SK-N-MC (cell line): ENCODE results near the gene NEU1.
"Not testable (repeated sequence)": the region's sequence is repeated elsewhere in the genome, so short reads cannot be mapped to it uniquely, and the experiment has no call there.

Experiments
- DNase-seq: peaks from one replicate; pipeline ENCODE4 v3.0.0-alpha.2; 2011; ENCODE audit warnings: low read depth, low spot score
- H3K27ac ChIP-seq: fragments of 200-600 bp; sonication (generic); 2 replicates; pipeline ENCODE4 v1.5.1; 2016; ENCODE audit warnings: mixed run types
- H3K36me3 ChIP-seq: fragments of 200-600 bp; sonication (generic); 2 replicates; pipeline ENCODE4 v1.6.1; 2017; ENCODE audit warnings: antibody characterized with exemption, low read length, mixed read lengths; ENCODE audit not compliant: insufficient read depth
- H3K4me3 ChIP-seq: fragments of 200-600 bp; sonication (generic); 2 replicates; pipeline ENCODE4 v1.5.1; 2016
- H3K9ac ChIP-seq: fragments of 200-600 bp; sonication (generic); 2 replicates; pipeline ENCODE4 v1.8.0; 2017; ENCODE audit warnings: mixed run types, mixed read lengths; ENCODE audit not compliant: insufficient read length
- H3K9me3 ChIP-seq: fragments of 200-600 bp; sonication (generic); 2 replicates; pipeline ENCODE4 v1.6.1; 2017; ENCODE audit warnings: low read depth, mild to moderate bottlenecking, antibody characterized with exemption, low read length, moderate library complexity, mixed read lengths
- EZH2 ChIP-seq: fragments of 200-600 bp; sonication (generic); IDR thresholded peaks from one replicate; pipeline ENCODE4 v1.6.1; 2017; ENCODE audit warnings: antibody characterized with exemption
- FOXP2 ChIP-seq: optimal IDR thresholded peaks from 2 replicates; pipeline ENCODE3; 2011; ENCODE audit warnings: mild to moderate bottlenecking, moderate library complexity; ENCODE audit not compliant: insufficient read depth; ENCODE audit errors: extremely low read length, control extremely low read depth
- POLR2AphosphoS5 ChIP-seq: IDR thresholded peaks from 2 replicates; pipeline ENCODE4 v1.6.1; 2012; ENCODE audit warnings: mild to moderate bottlenecking, low read depth, low read length, borderline replicate concordance

The NEU1 gene

DNA sequence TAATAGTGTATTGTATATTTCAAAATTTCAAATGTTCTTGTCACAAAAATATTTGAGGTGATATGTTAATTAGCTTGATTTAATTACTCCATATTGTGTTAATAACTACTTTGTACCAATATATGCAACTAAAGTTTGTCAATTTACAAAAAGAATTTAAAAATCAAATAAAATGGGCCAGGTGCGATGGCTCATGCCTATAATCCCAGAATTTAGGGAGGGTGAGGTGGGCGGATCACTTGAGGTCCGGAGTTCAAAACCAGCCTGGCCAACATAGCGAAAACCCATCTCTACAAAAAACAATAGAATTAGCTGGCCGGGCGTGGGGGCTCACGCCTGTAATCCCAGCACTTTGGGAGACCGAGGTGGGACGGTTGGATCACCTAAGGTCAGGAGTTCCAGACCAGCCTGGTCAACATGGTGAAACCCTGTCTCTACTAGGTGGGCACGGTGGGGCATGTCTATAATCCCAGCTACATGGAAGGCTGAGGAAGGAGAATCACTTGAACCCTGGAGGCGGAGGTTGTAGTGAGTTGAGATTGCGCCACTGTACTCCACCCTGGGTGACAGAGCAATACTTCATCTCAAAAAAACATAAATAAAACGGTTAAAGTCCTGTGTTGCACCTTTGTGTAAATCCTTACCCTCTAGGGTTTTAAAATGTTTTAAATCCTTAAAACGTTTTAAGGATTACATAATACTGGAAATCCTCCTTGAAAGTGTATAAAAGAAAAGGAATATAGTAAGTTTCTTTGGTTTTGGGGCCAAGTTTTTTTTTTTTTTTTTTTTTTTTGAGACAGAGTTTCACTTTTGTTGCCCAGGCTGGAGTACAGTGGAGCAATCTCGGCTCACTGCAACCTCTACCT is 31.0 kb downstream of the NEU1 start:
- H3K36me3 ChIP-seq: peaks cover 9% of the 10 kb centered on the region
- no peak for DNase-seq
- H3K27ac ChIP-seq: peak overlapping the region; percentile 85
- TF ChIP-seq POLR2AphosphoS5: no peak
- no peak for TF ChIP-seq FOXP2
- peak overlapping the region; percentile 83 for H3K9ac ChIP-seq
- H3K4me3 ChIP-seq: peak overlapping the region; percentile 96
- H3K9me3 ChIP-seq: no peaks in the 10 kb centered on the region

DNA sequence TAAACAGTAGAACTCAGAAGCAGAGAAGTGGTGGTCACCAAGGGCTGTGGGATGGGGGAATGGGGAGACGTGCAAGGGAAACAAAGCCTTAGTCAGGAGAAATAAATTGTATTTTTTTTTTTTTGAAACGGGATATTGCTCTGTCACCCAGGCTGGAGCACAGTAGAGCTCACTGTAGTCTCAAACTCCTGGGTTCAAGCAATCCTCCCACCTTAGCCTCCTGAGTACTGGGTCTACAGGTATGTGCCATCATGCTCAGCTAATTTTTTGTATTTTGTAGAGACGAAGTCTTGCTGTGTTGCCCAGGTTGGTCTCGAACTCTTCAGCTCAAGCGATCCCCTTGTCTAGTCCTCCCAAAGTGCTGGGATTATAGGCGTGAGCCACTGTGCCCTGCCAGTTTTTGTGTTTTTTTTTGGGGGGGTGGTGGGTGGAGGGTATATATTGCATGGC is 31.7 kb downstream of the NEU1 start:
- H3K27ac ChIP-seq: peak overlapping the region; percentile 85; the same call in 1 of the 2 replicates
- H3K9me3 ChIP-seq: no peaks in the 10 kb centered on the region
- DNase-seq: no peak
- H3K9ac ChIP-seq: peak overlapping the region; percentile 83
- peaks cover 2% of the 10 kb centered on the region for H3K36me3 ChIP-seq
- no peak for TF ChIP-seq FOXP2
- no peak for TF ChIP-seq EZH2
- TF ChIP-seq POLR2AphosphoS5: no peak
- peak overlapping the region; percentile 96 for H3K4me3 ChIP-seq

DNA sequence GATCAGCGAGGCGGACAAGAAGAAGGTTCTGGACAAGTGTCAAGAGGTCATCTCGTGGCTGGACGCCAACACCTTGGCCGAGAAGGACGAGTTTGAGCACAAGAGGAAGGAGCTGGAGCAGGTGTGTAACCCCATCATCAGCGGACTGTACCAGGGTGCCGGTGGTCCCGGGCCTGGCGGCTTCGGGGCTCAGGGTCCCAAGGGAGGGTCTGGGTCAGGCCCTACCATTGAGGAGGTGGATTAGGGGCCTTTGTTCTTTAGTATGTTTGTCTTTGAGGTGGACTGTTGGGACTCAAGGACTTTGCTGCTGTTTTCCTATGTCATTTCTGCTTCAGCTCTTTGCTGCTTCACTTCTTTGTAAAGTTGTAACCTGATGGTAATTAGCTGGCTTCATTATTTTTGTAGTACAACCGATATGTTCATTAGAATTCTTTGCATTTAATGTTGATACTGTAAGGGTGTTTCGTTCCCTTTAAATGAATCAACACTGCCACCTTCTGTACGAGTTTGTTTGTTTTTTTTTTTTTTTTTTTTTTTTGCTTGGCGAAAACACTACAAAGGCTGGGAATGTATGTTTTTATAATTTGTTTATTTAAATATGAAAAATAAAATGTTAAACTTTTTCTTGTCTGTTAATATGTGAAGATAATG is 32.9 kb downstream of the NEU1 start:
- Histone ChIP-seq H3K9ac (peak overlapping the region; percentile 83), H3K27ac (peak overlapping the region; percentile 85; the same call in 1 of the 2 replicates), H3K4me3 (peak overlapping the region; percentile 96), H3K9me3 (no peaks in the 10 kb centered on the region), H3K36me3 (no peaks in the 10 kb centered on the region)
- DNase-seq: peak; percentile 73
- TF ChIP-seq FOXP2 (no peak), POLR2AphosphoS5 (no peak), EZH2 (no peak)

DNA sequence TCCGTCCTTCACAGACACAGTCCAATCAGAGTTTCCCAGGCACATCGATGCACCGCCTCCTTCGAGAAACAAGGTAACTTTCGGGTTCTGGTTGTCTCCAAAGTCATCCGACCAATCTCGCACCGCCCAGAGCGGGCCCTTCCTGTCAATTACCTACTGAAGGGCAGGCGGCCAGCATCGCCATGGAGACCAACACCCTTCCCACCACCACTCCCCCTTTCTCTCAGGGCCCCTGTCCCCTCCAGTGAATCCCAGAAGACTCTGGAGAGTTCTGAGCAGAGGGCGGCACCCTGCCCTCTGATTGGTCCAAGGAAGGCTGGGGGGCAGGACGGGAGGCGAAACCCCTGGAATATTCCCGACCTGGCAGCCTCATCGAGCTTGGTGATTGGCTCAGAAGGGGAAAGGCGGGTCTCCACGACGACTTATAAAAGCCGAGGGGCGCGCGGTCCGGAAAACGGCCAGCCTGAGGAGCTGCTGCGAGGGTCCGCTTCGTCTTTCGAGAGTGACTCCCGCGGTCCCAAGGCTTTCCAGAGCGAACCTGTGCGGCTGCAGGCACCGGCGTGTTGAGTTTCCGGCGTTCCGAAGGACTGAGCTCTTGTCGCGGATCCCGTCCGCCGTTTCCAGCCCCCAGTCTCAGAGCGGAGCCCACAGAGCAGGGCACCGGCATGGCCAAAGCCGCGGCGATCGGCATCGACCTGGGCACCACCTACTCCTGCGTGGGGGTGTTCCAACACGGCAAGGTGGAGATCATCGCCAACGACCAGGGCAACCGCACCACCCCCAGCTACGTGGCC is 35.1 kb downstream of the NEU1 start, which contains the start of gene HSPA1B:
Gene HSPA1B (plus strand): TSS at position 453 of the 794 bp plus-strand sequence. CDS start 213 bp downstream, at position 666.
- H3K4me3 ChIP-seq: peak within 1 kb of the TSS; percentile 88
- H3K9ac ChIP-seq: peak within 1 kb of the TSS; percentile 87
- TF ChIP-seq EZH2 (no peak), POLR2AphosphoS5 (peak; percentile 100), FOXP2 (peak; percentile 22)
- H3K27ac ChIP-seq: peak within 1 kb of the TSS; percentile 98
- no peaks in the 10 kb centered on the region for H3K36me3 ChIP-seq
- peak; percentile 96 for DNase-seq
- no peaks in the 10 kb centered on the region for H3K9me3 ChIP-seq

DNA sequence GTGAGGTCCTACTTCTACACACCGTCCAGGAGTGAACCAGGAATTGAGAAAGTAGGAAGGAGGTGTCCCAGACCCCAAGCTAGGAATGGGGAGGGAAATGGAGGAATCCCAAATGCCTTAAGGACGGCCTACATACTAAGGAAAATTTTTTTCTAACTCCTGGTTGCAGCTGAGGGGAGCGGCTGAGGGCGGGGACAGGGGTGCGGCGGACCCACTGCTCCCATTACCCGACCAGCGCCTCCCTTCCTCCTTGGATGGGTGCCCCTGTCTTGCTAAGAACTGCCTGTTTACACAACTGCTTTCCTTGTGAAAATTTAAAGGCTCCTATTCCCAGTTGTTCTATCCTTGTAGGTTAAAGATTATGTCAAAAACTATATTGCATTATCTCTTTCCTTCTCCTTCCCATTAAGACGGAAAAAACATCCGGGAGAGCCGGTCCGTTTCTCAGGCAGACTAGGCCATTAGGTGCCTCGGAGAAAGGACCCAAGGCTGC is 35.8 kb downstream of the NEU1 start:
- no peak for DNase-seq
- H3K9me3 ChIP-seq: no peaks in the 10 kb centered on the region
- H3K36me3 ChIP-seq: no peaks in the 10 kb centered on the region
- H3K9ac ChIP-seq: peak overlapping the region; percentile 87
- H3K4me3 ChIP-seq: peak overlapping the region; percentile 88
- peak overlapping the region; percentile 98 for H3K27ac ChIP-seq
- TF ChIP-seq EZH2 (no peak), FOXP2 (no peak), POLR2AphosphoS5 (no peak)

DNA sequence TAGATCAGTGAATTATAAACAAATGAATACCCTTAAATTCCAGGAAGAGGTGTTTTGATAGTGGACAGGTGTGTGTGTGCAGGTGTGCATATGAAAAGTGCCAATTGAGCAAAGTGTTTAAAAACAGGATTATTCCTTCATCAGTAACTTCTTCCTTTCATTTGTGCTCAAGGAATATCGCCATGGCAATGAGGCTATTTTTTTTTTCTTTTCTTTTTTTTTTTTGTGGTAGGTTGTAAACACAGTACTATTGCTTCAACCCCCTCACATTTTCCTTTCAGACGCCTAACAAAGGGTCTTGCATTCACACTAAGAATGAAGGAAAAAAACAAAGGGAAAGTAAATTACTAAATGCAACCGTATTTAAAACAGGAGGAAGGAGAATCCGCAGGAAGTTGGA is 37.1 kb downstream of the NEU1 start:
- Histone ChIP-seq H3K9ac (no peak overlapping the region), H3K36me3 (no peaks in the 10 kb centered on the region), H3K4me3 (no peak overlapping the region), H3K27ac (no peak overlapping the region), H3K9me3 (no peaks in the 10 kb centered on the region)
- no peak for TF ChIP-seq POLR2AphosphoS5
- TF ChIP-seq EZH2: no peak
- no peak for TF ChIP-seq FOXP2
- no peak for DNase-seq

DNA sequence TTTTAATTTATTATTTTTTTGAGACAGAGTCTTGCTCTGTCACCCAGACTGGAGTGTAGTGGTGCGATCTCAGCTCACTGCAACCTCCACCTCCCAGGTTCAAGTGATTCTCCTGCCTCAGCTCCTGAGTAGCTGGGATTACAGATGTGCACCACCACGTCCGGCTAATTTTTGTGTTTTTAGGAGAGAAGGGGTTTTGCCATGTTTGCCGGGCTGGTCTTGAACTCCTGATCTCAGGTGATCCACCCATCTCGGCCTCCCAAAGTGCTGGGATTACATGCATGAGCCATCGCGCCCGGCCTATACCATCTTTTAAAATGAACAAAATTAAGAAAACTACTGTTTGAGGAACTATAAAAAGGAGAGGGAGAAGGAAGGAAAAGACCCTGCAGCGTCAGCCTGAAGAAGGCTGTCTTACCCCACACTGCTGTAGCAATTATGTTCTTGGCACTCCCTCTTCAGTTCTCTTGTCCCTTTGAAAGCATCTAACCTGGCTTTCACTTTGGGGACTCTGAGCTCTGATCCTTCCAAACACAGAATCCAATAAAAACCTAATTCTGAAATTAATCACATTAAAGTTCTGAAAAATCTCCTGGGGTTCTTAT is 38.9 kb downstream of the NEU1 start:
- H3K9me3 ChIP-seq, H3K36me3 ChIP-seq, DNase-seq, H3K4me3 ChIP-seq, H3K9ac ChIP-seq: not testable (repeated sequence)
- H3K27ac ChIP-seq: peak overlapping the region; percentile 19; the same call in 1 of the 2 replicates
